CD4-positive, alpha-beta T cell treated with Interferon gamma for 1 hour (primary cell): Measurements from ENCODE around the gene MBD3L1.

Experiments used
- DNase-seq: peaks from one replicate; pipeline ENCODE4 v3.0.0-alpha.2; 2020

The MBD3L1 gene

GRCh38 chr19:8881512-8881911 is 49.3 kb downstream of the MBD3L1 start:
- DNase-seq, result no peak

DNA sequence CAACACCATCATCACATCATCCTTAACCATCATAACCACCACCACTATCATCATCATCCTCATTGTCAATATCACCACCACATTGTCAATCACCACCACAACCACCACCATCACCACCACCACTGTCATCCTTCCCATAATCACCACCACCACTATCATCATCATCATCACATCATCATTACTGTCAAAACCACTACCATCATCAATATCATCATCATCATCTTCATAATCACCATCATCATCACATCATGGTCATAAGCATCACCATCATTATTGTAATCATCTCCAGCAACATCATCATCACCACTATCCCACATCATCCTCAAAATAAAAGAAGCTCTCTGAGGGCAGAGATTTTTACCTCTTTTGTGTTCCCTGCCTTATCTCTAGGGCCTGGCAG is 52.2 kb downstream of the MBD3L1 start:
- no peak for DNase-seq

GRCh38 chr19:8887364-8887763 is 55.2 kb downstream of the MBD3L1 start:
- no peak for DNase-seq

DNA sequence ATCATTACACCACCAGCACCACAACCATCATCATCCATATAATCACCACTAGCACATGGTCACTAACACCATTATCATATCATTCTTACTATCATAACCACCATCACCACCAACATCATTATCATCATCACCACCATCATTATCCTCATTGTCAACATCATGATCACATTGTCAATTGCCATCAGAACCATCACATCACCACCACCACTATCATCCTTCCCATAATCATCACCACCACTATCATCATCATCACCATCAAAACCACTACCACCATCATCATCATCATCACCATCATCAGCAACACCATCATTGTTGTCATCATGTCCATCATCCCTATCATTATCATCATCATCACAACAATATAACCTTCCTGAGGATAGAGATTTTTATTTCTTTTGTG is 58.1 kb downstream of the MBD3L1 start:
- no peak for DNase-seq
